SKM-1 (cell line): Measurements from ENCODE around the gene QKI.
A peak's percentile ranks its signal among the peaks of the same experiment; 100 is the strongest.
"Not testable (repeated sequence)": the region's sequence is repeated elsewhere in the genome, so short reads cannot be mapped to it uniquely, and the experiment has no call there.

Source experiments
- DNase-seq: peaks from one replicate; lab custom pipeline; 2025; ENCODE audit not compliant: unreplicated experiment; lab: John Stamatoyannopoulos, UW

QKI gene

DNA sequence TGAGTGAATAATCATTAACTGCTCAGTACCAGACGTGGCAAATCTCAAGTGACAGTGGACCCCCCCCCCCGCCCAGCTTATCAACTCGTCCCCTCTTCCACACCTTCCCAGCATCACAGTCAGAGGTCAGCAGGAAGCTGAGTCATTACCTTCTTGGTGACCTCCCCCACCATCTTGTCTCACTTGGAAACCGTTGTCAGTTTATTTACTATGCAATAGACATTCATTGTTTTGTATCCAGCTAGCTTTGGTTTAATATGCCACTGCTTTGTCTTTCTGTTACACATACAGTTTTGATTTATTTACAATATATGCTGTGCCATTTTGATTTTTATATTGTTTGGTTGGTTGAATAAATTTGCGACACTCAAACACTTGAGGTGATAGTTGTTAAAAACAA is 158.1 kb downstream of the QKI start:
- no peak for DNase-seq

DNA sequence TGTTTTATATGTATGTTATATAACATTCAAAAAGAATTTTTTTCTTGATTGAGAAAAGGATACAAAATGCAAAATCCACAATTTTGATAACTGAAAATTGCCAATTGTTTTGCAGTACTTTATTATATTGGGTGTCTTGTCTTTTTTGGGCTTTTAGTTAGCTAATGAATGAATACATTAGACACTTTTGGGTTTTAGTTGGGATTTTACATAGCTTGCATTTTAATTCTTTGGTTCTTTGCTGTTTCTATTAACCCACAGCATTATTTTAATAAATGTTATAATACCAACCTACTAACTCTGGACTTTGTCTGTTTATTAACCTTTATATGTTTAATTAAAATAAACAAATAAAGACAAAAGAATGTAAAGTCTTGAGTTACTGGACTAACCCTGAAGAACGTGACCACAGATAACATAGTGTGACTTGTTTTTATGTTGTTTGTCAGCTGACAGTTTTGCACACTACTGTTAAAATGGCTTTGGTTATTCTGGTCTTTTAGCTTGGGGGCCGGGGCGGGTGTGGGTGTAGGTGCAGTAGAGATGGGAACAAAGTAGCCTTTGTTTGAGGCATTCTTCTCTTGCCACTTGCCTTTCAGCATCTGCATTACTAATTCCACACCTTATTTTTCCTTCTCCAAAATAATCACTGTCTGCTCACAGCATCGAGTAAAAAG is 159.1 kb downstream of the QKI start:
- no peak for DNase-seq

DNA sequence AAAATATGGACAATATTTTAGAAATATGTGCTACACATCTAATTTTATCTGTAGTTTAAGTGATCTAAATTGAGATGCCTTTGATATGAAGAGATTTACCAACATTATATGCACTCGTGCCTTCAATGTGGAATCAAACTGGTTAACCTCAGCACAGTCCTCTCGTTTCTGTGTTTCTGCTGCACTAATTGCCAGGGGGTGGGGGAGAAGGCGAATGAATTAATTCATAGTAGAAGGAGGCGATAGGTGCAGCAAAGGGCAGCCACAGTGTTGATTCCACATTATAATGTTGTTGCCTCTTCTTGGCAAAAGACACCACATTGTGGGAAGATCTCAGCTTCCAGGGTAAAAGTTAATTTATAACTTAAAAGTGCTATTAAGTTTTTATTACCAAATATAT is 161.6 kb downstream of the QKI start:
- DNase-seq = no peak

DNA sequence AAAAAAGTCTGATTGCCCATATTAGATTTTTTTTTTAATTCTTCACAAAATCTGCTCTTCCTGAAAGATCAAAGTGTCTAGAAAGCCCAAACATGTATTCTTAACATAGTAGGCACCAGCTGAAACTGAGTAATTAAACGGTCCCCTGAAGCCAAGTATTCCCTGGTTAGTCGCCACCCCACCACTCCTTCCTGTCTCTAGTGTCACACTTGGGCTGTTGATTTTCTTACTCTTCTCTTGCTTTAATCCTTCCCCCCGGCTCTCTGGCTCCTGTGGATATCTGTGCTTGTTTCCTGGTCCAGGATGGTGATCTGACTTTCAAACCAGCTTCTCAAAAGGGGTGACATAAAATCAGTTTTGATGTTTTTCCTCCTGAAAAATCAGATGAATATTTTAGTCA is 162.9 kb downstream of the QKI start:
- DNase-seq = no peak

DNA sequence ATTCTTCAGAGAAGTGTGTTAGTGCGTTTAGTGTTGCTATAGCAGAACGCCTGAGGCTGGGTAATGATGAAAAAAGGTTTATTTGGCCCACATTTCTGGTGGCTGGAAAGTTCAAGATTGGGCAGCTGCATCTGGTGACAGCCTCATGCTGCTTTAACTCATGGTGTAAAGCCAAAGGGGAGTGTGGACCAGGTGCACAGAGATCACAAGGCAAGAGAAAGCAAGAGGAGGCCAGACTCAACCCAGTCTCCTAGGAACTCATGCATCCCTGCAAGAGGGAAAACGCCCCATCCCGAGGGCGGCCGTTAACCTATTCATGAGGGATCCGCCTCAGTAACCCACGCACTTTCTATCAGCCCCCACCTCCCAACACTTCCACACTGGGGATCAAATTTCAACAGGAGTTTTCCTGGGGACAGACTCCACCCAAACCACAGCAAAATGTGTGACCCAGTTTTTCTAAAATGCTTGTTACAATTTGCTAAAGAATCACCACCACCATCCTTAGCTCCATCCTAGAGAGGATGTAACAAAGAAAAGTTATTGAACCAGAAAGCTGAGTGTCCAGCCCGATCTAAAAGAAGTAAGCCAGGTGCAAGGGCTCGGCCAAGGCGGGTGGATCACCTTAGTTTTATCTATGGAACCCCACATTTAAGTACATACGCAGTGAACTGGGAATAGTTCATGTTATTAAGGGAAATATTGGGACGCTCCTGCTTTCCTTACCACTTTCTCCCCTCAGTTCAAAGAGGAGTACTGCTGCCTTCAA is 164.8 kb downstream of the QKI start:
- no peak for DNase-seq

DNA sequence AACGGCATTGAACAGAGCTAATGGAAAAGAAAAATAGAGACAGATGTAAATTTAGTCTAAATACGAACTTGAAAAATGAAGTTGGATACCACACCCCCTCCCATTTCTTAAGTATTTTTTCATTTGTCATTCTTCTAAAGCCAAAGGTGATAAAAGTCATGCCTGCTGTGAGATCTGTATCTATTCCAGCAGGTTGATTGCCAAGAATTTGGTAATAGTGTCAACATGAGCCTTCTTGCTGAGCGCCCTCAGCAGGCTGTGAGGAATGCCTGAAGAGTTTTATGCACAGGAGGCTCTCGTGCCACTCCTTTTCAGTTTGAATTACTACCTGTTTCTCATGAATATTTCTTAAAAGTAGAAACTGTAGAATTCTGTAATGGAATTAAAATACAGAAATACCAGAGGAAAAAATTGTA is 165.4 kb downstream of the QKI start:
- DNase-seq = no peak

DNA sequence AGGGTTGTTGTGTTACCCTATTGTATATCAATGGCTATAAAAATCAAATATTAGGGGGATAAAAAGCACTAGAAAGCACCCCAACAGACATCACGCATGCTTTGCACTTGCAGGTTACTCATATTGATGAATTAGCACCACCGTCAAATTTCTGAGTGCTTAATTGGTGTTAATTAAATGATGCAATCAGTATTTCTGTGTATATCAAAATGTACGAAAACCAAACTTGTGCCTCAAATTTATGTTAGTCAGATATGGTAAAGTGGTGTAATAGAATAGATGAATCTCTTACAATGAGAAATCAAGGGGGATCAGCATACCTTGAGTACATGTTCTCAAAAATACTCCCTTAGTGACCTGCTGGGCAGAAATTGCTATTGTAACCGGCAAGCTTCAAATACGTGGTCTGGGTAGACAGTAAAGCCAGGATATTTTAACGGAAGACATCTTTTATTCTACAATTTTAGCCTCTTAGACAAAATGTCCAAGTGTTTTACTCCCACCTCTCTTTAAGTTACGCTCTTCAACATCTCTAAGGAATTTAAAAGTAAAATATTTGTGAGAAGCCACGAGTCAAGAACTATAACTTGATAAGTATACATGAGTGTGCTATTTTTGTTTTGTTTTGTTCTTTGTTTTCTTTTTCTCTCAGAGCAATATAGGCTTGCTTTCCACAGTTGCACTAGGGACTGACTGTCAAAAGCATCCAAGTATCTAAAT is 166.0 kb downstream of the QKI start:
- no peak for DNase-seq

DNA sequence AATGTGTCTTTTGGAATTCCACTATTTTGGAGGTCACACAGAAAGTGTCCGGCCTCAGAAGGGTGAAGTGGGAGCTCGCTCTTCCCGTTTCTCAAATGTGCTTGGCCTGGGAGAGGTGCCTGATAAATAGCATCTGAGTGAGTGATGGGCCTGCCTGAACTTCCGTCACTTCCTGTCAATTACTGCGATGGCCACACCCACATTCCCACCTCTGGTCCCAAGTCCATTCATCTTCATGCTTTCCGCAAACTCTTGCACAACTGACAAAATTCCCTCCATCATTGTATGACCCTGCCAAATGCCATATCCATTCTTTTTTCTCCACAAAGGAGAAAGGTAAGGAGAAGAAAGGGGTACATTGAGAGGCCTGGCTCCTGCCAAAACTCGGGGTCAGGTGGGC is 169.0 kb downstream of the QKI start:
- DNase-seq = no peak

DNA sequence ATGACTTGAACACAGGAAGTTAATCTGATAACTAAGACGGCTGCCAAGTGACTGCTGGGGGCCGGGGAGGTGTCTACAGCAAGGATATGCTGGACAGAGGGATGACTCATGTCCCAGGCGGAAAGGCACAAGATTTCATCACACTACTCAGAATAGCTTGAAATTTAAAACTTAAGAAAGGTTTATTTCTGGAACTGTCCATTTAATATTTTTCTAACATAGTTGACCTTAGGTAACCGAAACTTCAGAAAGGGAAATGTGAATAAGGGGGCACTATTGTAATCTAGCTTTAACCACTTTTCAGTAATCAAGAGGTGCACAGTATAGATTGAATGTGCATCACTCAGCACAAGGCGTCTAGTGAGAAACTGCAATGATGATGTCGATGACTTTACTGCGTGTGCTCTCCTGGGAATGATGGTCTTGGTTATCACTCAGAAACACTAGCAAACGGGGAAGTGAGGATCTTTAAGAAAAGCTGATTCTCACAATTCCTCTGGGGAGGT is 171.5 kb downstream of the QKI start:
- DNase-seq = peak; percentile 61

DNA sequence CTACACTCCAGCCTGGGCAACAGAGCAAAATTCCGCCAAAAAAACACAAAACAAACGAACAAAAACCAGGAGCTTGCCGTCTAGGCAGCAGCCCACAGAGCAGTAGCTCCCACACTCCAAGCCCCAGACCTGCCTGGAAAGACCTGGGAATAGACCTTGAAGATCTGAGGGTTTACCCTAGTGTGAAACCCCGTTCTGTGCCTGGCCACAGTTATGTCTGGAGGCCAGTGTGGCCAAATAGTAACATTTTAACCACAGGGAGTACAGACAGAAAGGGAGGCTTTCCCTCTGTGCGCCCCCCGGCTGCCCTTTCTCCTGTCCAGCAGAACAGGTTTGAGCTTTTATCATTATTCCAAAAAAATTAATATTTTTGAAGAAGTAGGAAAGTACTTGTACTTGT is 172.4 kb downstream of the QKI start:
- DNase-seq = no peak

DNA sequence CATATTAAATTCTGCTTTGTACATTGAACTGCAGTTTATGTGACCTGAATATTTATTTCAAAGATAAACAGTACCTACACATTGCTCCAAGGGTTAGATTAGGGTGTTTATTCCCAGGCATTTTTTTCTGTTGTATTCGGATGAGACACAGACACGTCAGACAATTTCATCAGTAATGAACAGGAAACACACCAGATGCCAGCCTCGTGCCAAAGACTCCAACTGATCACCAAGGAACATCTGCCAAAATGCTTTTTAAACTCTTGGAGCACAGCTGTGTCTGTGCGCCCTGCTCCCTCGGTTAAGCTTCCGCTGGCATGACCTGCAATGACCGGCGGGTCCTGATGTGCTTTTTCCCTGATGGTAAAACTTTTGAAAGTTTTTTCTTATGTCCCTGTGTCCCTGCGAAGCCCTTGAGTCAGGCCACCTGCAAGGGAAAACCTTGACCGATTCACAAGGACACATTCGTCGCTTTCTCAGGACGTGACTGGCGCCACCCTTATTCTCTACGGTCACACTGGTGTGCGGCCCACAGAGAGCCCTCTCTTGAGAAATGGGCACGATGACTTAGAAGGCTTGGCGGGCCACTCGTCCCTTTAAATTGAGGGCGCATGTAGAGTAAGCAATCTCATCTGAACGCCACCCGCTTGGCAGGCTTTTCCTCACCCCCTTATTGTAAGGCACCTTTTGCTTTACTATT is 173.9 kb downstream of the QKI start:
- DNase-seq = no peak

DNA sequence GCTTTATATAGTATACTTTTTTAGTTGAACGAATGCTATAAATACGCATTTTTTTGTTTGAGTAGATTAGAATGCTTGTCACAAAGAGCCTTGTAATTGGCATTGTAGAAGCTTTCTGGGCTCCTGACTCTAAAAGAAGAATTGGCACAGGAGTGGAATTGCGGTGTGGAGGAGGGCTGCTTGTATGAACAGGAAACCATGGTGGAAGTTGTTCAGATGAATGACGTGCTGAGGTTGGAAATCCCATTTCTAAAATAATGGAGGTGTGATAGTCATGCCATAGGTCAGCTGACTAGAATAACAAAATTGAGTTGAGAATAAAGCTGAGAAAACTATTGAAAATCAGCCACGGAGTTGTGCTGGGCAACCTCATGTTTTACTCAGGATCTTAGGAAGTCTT is 174.9 kb downstream of the QKI start:
- DNase-seq = no peak

DNA sequence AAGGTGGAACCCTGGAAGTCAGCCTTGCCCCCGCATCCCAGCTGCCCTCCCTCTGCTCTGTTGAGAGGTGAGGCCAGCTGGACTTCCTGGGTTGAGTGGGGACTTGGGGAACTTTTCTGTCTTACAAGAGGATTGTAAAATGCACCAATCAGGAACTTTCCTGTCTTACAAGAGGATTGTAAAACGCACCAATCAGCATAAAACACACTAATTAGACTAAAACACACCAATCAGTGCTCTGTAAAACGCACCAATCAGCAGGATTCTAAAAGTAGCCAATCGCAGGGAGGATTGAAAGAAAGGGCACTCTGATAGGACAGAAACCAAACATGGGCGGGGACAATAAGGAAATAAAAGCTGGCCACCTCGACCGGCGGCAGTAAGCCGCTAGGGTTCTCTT is 175.6 kb downstream of the QKI start:
- DNase-seq = not testable (repeated sequence)

DNA sequence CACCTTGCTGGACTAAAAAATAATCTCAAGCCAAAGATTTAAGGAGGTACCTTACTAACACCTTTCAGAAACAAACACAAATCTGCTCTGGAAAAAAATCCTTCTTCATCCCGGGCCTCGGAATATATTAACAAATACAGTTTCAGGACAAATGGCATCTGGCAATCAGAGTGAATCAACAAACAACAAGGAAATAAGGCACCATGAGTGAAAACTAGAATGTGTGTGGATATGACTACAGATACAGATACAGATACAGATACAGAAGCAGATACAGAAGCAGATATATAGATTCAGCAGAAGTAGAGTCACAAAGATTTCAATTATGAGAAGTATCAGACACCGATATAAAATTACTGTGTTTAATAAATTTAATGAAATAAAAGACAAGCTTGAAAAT is 178.4 kb downstream of the QKI start:
- no peak for DNase-seq

DNA sequence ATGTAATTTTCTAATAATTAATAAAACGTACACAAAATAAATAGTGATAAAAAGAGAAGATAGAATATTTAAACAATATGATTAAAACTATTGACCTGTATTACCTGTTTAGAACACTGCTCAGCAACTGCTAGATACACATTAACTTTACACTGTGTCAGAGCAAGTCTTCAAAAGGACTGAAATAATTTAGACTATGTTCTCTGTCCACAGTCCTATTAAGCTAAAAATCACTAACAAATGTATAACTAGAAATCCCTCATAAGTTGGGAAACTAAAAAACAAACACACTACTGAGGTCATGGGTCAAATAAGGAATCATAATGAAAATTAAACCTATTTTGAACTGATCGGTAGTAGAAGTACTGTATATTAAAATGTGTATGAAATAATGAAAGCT is 181.7 kb downstream of the QKI start:
- no peak for DNase-seq

DNA sequence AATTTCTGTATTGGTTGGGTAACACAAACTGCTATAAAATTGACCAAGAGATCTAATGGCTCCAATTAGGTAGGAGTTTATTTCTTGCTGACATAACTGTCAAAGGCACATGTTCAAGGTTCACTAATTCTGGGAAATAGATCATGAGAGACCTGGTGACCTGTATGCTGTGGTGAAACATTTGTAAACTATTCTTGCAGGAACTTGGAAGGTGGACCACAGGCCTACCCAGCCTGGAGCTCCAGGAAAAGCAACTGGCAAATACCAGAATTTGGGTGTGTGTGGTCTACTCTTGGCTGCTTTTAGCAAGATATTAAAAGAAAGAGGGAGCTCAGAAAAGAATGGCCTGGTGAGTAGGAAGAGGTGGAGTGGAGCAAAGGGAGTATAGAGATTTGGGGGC is 184.6 kb downstream of the QKI start:
- no peak for DNase-seq

DNA sequence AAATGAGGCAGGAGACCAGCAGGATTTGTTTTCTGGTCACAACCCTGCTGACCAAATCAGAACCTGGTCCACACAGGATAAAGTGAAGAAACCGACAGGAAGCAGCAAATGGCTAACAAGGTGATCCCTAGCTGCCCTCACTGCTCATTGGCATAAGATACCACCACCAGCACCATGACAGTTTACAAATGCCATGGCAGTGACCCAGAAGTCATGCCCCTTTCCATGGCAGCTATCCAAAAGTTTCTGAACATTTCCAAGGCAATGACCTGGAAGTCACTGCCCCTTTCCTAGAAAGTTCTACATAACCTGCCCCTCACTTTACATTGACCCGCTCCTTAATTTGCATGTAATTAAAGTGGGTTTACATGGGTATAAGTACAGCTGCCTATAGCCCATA is 185.2 kb downstream of the QKI start:
- no peak for DNase-seq

DNA sequence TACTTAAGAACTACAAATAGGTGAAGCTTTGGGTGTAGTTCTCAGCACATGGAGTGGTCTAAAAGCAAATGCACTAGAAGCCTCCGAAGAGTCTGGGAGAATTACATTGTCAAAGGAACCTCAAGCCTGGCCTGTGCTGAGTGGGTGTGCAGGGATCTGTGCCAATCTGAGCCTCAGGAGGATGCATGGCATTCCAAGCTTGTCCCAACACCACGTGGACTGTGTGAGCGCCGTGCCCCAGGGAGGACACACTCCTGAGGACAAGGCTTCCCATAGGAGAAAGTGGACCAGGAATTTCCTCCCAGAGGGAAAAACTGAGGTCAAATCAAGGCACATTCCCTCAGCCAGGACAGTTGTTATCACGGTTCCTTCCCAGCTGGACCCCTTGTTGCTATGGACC is 185.8 kb downstream of the QKI start:
- no peak for DNase-seq

DNA sequence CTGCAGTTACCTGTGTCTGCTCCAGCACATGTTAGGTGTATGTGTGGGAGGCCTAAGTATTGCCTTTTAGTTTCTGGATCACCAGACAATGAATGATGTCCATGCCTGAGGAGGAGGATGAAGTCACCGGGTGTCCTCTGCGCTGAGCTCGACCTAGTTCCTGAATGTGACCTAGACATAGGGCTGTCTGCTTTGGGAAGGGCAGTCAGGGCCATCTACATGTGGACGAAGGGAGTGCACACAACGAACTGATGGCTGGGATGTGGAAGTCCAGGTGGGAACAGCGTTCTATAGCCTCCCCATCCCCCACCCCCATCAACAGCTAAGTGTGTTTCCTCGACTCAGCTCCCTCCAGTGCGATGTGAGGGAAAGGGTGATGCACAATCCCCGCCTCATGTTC is 186.3 kb downstream of the QKI start:
- no peak for DNase-seq

DNA sequence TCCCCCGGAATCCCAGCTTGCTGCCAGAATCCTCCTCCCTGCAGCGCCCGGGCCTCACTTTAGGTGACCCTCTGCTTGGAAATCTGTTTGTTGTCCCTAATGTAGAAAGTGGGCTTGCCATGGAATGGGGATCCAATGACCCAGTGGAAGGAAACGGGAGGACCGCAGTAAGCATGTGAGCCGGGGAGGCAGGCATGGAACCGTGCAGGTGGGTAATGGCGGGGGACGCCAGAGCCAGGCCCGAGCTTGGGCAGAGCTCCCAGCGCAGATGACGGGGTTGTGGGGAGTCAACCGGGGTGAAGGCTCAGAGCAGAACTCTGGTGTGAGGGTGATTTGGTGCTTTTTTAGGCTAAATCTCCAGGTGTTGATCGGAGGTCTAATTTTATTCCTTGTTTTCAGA is 188.3 kb downstream of the QKI start:
- DNase-seq = no peak

DNA sequence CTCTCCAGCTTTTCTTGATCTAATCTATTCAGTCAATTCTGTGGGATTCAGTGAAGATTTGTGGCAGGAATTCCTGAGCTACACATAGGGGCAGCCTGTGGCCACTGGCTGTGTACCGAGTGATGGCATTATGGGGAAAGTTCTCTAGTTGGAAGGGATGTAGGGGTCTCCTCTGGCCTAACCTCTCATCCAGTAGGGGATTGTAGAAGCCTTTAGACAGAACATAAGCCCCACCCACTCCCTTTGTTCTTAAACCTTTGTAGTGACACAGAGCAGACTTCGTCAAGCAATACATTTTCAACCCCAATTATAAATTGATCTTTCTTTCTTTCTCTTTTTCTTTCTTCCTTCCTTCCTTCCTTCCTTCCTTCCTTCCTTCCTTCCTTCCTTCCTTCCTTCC is 188.9 kb downstream of the QKI start:
- DNase-seq = no peak
